ENCODE results near the gene TUBB6. TPM values are rescaled to one million over a fixed set of nuclear protein-coding genes. Genes with fewer than 3 reads are reported as not detected.

TUBB6 gene
- total RNA-seq, 1 experiment from 2014 or later: 149 TPM

DNA sequence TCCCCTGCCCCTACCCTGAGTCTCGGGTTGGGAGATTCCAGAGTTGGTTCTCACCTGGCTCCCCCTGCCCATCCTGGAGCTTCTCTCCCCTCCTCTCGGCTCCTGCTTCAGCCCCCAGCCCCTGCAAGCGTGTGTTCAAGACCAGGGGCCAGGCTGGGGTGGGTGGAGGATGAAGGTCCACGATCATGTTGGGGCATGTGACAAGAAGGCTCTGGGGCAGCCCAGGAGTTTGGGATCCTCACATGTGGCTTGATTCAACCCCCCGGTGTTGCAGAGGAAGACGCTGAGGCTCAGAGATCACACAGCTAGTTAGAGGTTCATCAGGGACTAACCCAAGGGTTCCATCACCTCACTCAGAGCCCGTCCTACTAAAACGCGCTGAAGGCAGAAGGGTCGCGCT, 14.2 kb upstream of the TUBB6 start:
- intact Hi-C loops (cut with micrococcal nuclease; ENCODE audit: unreplicated experiment): no loop called here
- H3K27me3 Mint-ChIP-seq (ENCODE audit: insufficient read depth, unreplicated experiment): no peaks in the 10 kb centered on the region
- Histone ChIP-seq H3K27me3 (replicated peaks; ENCODE audit: control insufficient read depth, insufficient read depth, low read length) (no peaks in the 10 kb centered on the region; the same call in 1 of the 2 replicates), H3K4me3 (ENCODE audit: low read depth, low read length) (no peak overlapping the region), H3K36me3 (ENCODE audit: control insufficient read depth, insufficient read depth, low read length) (no peaks in the 10 kb centered on the region), H3K4me1 (peaks cover 3% of the 10 kb centered on the region; the same call in 1 of the 2 replicates), H3K9me3 (no peaks in the 10 kb centered on the region)
- TF ChIP-seq, protein P1, sequence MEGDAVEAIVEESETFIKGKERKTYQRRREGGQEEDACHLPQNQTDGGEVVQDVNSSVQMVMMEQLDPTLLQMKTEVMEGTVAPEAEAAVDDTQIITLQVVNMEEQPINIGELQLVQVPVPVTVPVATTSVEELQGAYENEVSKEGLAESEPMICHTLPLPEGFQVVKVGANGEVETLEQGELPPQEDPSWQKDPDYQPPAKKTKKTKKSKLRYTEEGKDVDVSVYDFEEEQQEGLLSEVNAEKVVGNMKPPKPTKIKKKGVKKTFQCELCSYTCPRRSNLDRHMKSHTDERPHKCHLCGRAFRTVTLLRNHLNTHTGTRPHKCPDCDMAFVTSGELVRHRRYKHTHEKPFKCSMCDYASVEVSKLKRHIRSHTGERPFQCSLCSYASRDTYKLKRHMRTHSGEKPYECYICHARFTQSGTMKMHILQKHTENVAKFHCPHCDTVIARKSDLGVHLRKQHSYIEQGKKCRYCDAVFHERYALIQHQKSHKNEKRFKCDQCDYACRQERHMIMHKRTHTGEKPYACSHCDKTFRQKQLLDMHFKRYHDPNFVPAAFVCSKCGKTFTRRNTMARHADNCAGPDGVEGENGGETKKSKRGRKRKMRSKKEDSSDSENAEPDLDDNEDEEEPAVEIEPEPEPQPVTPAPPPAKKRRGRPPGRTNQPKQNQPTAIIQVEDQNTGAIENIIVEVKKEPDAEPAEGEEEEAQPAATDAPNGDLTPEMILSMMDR (IDR thresholded peaks at IDR 0.05; ENCODE audit: insufficient read depth in 1 of 2, low read depth in 1 of 2, low read length in 1 of 2, severe bottlenecking in 1 of 2, unreplicated experiment in 1 of 2): no peak
- H3K4me1 Mint-ChIP-seq (ENCODE audit: low read depth, unreplicated experiment): peaks cover 11% of the 10 kb centered on the region
- no peak overlapping the region for H3K4me3 Mint-ChIP-seq (ENCODE audit: unreplicated experiment)
- no TSS peak for BruUV-seq (replicated peaks)
- no peaks in the 10 kb centered on the region for H3K9me3 Mint-ChIP-seq (ENCODE audit: unreplicated experiment)
- no peak overlapping the region for H3K27ac Mint-ChIP-seq (ENCODE audit: unreplicated experiment)
- ChIA-PET CTCF (interaction anchor here (1.4 kb wide), 1 partner anchor 22 kb away, joined by 4 read pairs; no protein-coding TSS in a partner anchor), POLR2A (no interaction called here)
- DNase-seq: no peak
- H3K36me3 Mint-ChIP-seq (ENCODE audit: insufficient read depth, unreplicated experiment): no peaks in the 10 kb centered on the region

DNA sequence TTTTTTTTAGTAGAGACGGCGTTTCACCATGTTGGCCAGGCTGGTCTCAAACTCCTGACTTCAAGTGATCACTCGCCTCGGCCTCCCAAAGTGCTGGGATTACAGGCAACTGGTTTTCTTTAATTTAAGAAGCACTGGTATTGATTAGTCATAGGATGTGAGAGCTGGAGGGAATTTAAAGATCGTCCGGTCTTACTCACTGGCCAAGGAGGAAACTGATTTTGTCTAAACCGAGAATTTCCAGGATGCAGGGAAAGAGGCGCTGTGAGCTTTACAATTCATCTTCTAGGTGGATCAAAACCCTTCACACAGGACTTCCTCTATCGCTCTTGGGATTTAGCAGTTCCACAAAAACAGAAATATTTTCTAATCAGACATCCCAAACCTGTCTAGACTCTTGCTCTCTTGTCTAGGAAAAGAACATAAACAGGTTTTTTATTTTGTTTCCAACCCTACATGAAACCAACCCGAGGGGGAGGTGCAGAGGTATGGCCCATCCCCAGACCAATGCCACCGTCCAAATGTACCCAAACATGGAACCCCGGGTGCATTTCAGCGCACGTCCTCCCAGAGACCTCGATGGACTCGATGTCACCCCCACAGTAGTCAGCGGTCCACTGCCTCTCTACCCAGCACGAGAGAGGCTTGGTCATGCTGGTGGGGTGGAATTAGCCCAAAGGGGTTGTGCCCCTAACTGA, 12.5 kb upstream of the TUBB6 start:
- H3K9me3 Mint-ChIP-seq (ENCODE audit: unreplicated experiment): no peaks in the 10 kb centered on the region
- TF ChIP-seq, protein P1 (IDR thresholded peaks at IDR 0.05; ENCODE audit: insufficient read depth in 1 of 2, low read depth in 1 of 2, low read length in 1 of 2, severe bottlenecking in 1 of 2, unreplicated experiment in 1 of 2): no peak
- BruUV-seq (replicated peaks): no TSS peak
- Histone ChIP-seq H3K4me3 (ENCODE audit: low read depth, low read length) (no peak overlapping the region), H3K27me3 (replicated peaks; ENCODE audit: control insufficient read depth, insufficient read depth, low read length) (no peaks in the 10 kb centered on the region), H3K9me3 (no peaks in the 10 kb centered on the region), H3K4me1 (no peaks in the 10 kb centered on the region), H3K36me3 (ENCODE audit: control insufficient read depth, insufficient read depth, low read length) (no peaks in the 10 kb centered on the region)
- ChIA-PET POLR2A (no interaction called here), CTCF (interaction anchor here (0.5 to 1.4 kb wide), 2 partner anchors 12 to 24 kb away, joined by 3 to 4 read pairs; no protein-coding TSS in a partner anchor)
- no peaks in the 10 kb centered on the region for H3K27me3 Mint-ChIP-seq (ENCODE audit: insufficient read depth, unreplicated experiment)
- intact Hi-C loops (cut with micrococcal nuclease; ENCODE audit: unreplicated experiment): no loop called here
- no peak overlapping the region for H3K4me3 Mint-ChIP-seq (ENCODE audit: unreplicated experiment)
- H3K4me1 Mint-ChIP-seq (ENCODE audit: low read depth, unreplicated experiment): no peaks in the 10 kb centered on the region
- H3K27ac Mint-ChIP-seq (ENCODE audit: unreplicated experiment): no peak overlapping the region
- H3K36me3 Mint-ChIP-seq (ENCODE audit: insufficient read depth, unreplicated experiment): no peaks in the 10 kb centered on the region
- DNase-seq: no peak

DNA sequence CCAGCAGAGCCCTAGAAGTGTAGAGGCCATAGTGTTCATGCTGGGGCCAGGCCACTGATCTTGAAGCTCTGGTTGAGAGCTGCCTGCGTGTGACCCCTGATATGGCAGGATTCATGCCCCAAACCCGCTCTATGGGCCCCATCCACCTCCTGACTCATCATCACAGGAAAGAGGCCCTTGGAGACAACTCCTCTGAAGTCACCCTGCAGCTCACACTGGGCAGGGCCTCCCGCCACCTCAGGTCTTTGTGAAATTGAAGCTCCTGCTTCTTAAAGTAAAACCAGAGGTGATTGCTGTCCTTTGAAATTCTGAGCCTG, 12.0 kb upstream of the TUBB6 start:
- Histone ChIP-seq H3K4me1 (no peaks in the 10 kb centered on the region), H3K36me3 (ENCODE audit: control insufficient read depth, insufficient read depth, low read length) (no peaks in the 10 kb centered on the region), H3K9me3 (no peaks in the 10 kb centered on the region), H3K27me3 (replicated peaks; ENCODE audit: control insufficient read depth, insufficient read depth, low read length) (no peaks in the 10 kb centered on the region), H3K4me3 (ENCODE audit: low read depth, low read length) (no peak overlapping the region)
- TF ChIP-seq, protein P1 (IDR thresholded peaks at IDR 0.05; ENCODE audit: insufficient read depth in 1 of 2, low read depth in 1 of 2, low read length in 1 of 2, severe bottlenecking in 1 of 2, unreplicated experiment in 1 of 2): no peak
- Mint-ChIP-seq H3K36me3 (ENCODE audit: insufficient read depth, unreplicated experiment) (no peaks in the 10 kb centered on the region), H3K27ac (ENCODE audit: unreplicated experiment) (no peak overlapping the region), H3K4me3 (ENCODE audit: unreplicated experiment) (no peak overlapping the region), H3K27me3 (ENCODE audit: insufficient read depth, unreplicated experiment) (no peaks in the 10 kb centered on the region), H3K9me3 (ENCODE audit: unreplicated experiment) (no peaks in the 10 kb centered on the region), H3K4me1 (ENCODE audit: low read depth, unreplicated experiment) (no peaks in the 10 kb centered on the region)
- no peak for DNase-seq
- intact Hi-C loops (cut with micrococcal nuclease; ENCODE audit: unreplicated experiment): no loop called here
- no TSS peak for BruUV-seq (replicated peaks)
- ChIA-PET CTCF (interaction anchor here (0.5 kb wide), 1 partner anchor 12 kb away, joined by 3 read pairs; no protein-coding TSS in a partner anchor), POLR2A (no interaction called here)
